Measurements from ENCODE around the gene SH3RF3. TPM values are rescaled to one million over a fixed set of nuclear protein-coding genes. Genes with fewer than 3 reads are reported as not detected.

SH3RF3 gene
- total RNA-seq, 1 donor from 2014 or later = 0.28 TPM

DNA sequence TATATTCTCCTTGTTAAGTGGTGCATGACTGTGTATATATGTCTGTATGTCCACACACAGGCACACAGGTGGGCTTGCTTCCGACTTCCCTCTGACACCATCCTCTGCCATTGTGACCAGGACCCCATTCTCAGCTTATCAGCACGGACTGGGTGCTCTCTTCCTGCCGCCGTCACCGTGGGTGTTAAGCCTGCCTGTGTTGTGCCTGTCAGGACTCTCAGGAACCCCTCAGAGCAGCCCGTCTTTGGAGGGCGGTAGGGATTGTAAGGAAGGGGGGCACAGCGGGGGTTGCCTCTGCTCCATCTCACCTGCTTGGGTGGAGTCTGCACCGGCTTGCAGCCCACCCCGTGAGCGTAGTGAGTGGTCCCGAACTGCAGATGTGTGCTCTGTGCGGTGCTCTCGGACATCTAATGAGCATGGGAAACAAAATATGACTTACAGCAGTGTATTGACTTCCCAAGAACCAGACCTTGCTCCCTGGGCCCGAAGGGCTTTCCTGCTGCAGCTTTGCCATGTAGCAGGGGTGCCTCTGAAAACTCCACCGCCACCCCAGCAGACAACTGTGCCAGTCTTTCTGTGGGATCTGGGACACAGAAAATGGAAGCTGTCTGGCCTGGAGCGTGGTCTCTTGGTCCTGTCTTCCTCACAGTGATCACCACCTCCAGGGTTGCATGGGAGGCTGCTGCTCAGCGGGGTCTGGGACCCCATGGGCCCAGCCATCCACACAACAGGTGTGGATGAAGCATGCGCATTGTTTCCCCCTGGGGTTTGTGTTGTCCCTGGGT, 58.9 kb downstream of the SH3RF3 start:
- no peaks in the 10 kb centered on the region for H3K9me3 Mint-ChIP-seq
- no peak overlapping the region for H3K27ac Mint-ChIP-seq
- Histone ChIP-seq H3K9ac (no peak overlapping the region), H3K36me3 (no peaks in the 10 kb centered on the region), H3K4me3 (no peak overlapping the region), H4K20me1 (ENCODE audit: low read depth) (no peaks in the 10 kb centered on the region), H2AFZ (replicated peaks) (no peak overlapping the region), H3K4me2 (no peak overlapping the region), H3K27me3 (no peaks in the 10 kb centered on the region), H3K79me2 (ENCODE audit: low read depth) (no peaks in the 10 kb centered on the region), H3K4me1 (no peaks in the 10 kb centered on the region), H3K27ac (no peak overlapping the region), H3F3A (ENCODE audit: low read depth) (no peaks in the 10 kb centered on the region), H3K9me3 (ENCODE audit: low read depth) (no peaks in the 10 kb centered on the region)
- TF ChIP-seq, protein P1, sequence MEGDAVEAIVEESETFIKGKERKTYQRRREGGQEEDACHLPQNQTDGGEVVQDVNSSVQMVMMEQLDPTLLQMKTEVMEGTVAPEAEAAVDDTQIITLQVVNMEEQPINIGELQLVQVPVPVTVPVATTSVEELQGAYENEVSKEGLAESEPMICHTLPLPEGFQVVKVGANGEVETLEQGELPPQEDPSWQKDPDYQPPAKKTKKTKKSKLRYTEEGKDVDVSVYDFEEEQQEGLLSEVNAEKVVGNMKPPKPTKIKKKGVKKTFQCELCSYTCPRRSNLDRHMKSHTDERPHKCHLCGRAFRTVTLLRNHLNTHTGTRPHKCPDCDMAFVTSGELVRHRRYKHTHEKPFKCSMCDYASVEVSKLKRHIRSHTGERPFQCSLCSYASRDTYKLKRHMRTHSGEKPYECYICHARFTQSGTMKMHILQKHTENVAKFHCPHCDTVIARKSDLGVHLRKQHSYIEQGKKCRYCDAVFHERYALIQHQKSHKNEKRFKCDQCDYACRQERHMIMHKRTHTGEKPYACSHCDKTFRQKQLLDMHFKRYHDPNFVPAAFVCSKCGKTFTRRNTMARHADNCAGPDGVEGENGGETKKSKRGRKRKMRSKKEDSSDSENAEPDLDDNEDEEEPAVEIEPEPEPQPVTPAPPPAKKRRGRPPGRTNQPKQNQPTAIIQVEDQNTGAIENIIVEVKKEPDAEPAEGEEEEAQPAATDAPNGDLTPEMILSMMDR (IDR thresholded peaks at IDR 0.05) = no peak
- TF ChIP-seq EZH2 (IDR thresholded peaks at IDR 0.05) (no peak), EZH2phosphoT487 (IDR thresholded peaks at IDR 0.05) (no peak)
- peaks cover 26% of the 10 kb centered on the region for H3K4me1 Mint-ChIP-seq
- H3K4me3 Mint-ChIP-seq = no peak overlapping the region
- peaks cover 6% of the 10 kb centered on the region for H3K27me3 Mint-ChIP-seq (ENCODE audit: insufficient read depth, low read depth)
- H3K36me3 Mint-ChIP-seq = no peaks in the 10 kb centered on the region
- no peak for DNase-seq (ENCODE audit: low spot score)

DNA sequence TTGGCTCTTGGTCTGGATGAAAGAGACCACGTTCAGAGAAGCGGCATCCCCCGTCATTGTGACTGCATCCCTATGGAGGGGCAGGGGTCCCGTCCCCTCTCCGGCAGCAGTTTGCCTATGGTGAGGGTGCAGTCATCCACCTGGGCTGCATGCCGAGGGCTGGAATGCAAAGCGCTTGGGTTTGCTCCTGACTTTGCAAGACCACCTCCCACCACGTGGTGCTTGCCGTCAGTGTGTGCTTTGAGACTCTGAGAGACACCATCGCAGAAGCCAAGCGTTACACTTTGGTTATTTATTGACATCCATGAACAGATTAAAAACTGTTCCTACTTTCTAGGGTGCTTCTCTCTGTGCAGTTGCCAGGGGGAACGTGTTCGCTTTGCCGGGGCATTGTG, 59.5 kb downstream of the SH3RF3 start:
- TF ChIP-seq EZH2 (IDR thresholded peaks at IDR 0.05) (no peak), EZH2phosphoT487 (IDR thresholded peaks at IDR 0.05) (no peak)
- TF ChIP-seq, protein P1 (IDR thresholded peaks at IDR 0.05) = no peak
- H3K36me3 ChIP-seq = no peaks in the 10 kb centered on the region
- Mint-ChIP-seq H3K36me3 (no peaks in the 10 kb centered on the region), H3K4me1 (peaks cover 28% of the 10 kb centered on the region), H3K4me3 (no peak overlapping the region), H3K9me3 (no peaks in the 10 kb centered on the region), H3K27me3 (ENCODE audit: insufficient read depth, low read depth) (peaks cover 6% of the 10 kb centered on the region), H3K27ac (no peak overlapping the region)
- no peak overlapping the region for H3K4me2 ChIP-seq
- no peak for DNase-seq (ENCODE audit: low spot score)
- no peak overlapping the region for H3K4me3 ChIP-seq
- H3K27ac ChIP-seq = no peak overlapping the region
- no peaks in the 10 kb centered on the region for H3K9me3 ChIP-seq (ENCODE audit: low read depth)
- no peaks in the 10 kb centered on the region for H4K20me1 ChIP-seq (ENCODE audit: low read depth)
- no peaks in the 10 kb centered on the region for H3F3A ChIP-seq (ENCODE audit: low read depth)
- no peak overlapping the region for H3K9ac ChIP-seq
- no peaks in the 10 kb centered on the region for H3K4me1 ChIP-seq
- H3K79me2 ChIP-seq (ENCODE audit: low read depth) = no peaks in the 10 kb centered on the region
- no peaks in the 10 kb centered on the region for H3K27me3 ChIP-seq
- no peak overlapping the region for H2AFZ ChIP-seq (replicated peaks)

DNA sequence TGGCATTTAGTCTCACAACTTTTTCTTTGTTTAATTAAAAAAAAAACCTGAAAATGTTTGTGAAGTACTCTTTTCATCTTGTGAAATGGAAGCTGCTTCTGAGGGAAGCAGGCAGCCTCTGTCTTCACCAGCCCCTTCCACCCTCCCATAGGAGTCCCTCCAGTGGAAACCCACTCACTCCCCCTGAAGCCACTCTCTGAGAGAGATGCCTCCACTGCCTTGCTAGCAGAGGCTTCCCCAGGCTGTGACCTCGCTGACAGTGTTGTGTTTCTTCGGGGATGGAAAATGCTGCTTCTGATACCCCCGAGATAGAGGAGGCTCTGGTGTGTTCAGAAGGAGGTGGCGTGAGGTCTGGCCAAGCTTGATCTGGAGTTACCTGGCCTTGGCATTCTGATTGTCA, 59.9 kb downstream of the SH3RF3 start:
- H3K36me3 ChIP-seq = no peaks in the 10 kb centered on the region
- Mint-ChIP-seq H3K4me1 (peaks cover 32% of the 10 kb centered on the region), H3K27ac (no peak overlapping the region), H3K4me3 (no peak overlapping the region), H3K27me3 (ENCODE audit: insufficient read depth, low read depth) (peaks cover 6% of the 10 kb centered on the region), H3K36me3 (no peaks in the 10 kb centered on the region), H3K9me3 (no peaks in the 10 kb centered on the region)
- H3K79me2 ChIP-seq (ENCODE audit: low read depth) = no peaks in the 10 kb centered on the region
- H3K27ac ChIP-seq = no peak overlapping the region
- no peaks in the 10 kb centered on the region for H3K4me1 ChIP-seq
- no peak overlapping the region for H3K9ac ChIP-seq
- DNase-seq (ENCODE audit: low spot score) = no peak
- TF ChIP-seq EZH2phosphoT487 (IDR thresholded peaks at IDR 0.05) = no peak
- TF ChIP-seq EZH2 (IDR thresholded peaks at IDR 0.05) = no peak
- H3K4me3 ChIP-seq = no peak overlapping the region
- no peaks in the 10 kb centered on the region for H3K9me3 ChIP-seq (ENCODE audit: low read depth)
- H3F3A ChIP-seq (ENCODE audit: low read depth) = no peaks in the 10 kb centered on the region
- no peaks in the 10 kb centered on the region for H3K27me3 ChIP-seq
- no peak overlapping the region for H2AFZ ChIP-seq (replicated peaks)
- H3K4me2 ChIP-seq = no peak overlapping the region
- no peaks in the 10 kb centered on the region for H4K20me1 ChIP-seq (ENCODE audit: low read depth)

DNA sequence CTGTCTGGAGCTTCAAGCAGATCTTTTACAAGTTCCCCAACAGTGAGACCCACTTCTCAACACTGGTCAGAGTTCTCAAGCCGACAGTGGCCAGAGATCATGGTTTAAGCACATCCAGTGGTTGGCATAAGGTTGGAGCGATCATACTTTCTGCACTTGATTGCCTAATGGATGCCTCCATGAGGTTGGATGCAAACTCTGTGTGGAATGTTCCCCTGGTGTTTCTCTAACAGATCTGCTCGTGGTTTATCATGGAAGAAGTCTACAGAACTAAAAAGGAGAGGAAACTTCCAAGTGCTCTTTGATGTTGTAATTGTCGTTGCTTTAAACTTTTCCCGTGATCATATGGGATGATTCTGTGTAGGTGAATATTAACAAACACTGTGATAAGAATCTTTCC, 60.7 kb downstream of the SH3RF3 start:
- Histone ChIP-seq H2AFZ (replicated peaks) (no peak overlapping the region), H3K9ac (no peak overlapping the region), H3K9me3 (ENCODE audit: low read depth) (no peaks in the 10 kb centered on the region), H3K4me3 (no peak overlapping the region), H3K27me3 (no peaks in the 10 kb centered on the region), H4K20me1 (ENCODE audit: low read depth) (no peaks in the 10 kb centered on the region), H3K79me2 (ENCODE audit: low read depth) (no peaks in the 10 kb centered on the region), H3K4me2 (no peak overlapping the region), H3K36me3 (no peaks in the 10 kb centered on the region), H3K4me1 (no peaks in the 10 kb centered on the region), H3F3A (ENCODE audit: low read depth) (no peaks in the 10 kb centered on the region), H3K27ac (no peak overlapping the region)
- peaks cover 39% of the 10 kb centered on the region for H3K4me1 Mint-ChIP-seq
- H3K4me3 Mint-ChIP-seq = no peak overlapping the region
- H3K27me3 Mint-ChIP-seq (ENCODE audit: insufficient read depth, low read depth) = peaks cover 6% of the 10 kb centered on the region
- DNase-seq (ENCODE audit: low spot score) = no peak
- TF ChIP-seq EZH2phosphoT487 (IDR thresholded peaks at IDR 0.05) = no peak
- TF ChIP-seq, protein P1 (IDR thresholded peaks at IDR 0.05) = no peak
- TF ChIP-seq EZH2 (IDR thresholded peaks at IDR 0.05) = no peak
- H3K27ac Mint-ChIP-seq = no peak overlapping the region
- no peaks in the 10 kb centered on the region for H3K9me3 Mint-ChIP-seq
- H3K36me3 Mint-ChIP-seq = no peaks in the 10 kb centered on the region
